ENCODE measurements around the gene TERB1. TPM values are rescaled to one million over a fixed set of nuclear protein-coding genes. Genes with fewer than 3 reads are reported as not detected.
"Not testable (repeated sequence)": the region's sequence is repeated elsewhere in the genome, so short reads cannot be mapped to it uniquely, and the experiment has no call there.

TERB1 gene
- total RNA-seq, 5 donors from 2014 or later (not counting 1 experiment from before 2014, with no cell fraction given): 0.10 to 0.12 TPM; not detected in 3

DNA sequence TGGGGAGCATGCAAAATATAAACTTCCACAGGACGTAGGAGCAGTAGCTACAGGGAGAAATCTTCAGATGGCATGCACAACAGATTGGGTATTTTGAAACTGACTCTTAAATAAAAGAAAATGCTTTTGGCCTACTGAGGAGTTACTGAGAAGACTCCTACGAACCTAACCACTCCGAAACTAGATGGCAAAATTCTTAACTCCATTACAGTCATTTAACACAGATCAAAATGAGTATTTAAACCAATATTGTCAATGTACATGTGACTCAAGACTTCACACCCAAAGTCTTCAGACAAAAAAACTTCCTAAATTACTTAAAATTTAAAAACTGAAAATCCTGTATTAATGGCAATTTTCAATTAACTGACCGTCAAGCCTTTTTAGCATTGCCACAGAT lies 8.4 kb upstream of the TERB1 start:
- DNase-seq (no peak), ATAC-seq (replicated peaks in 1 of 4) (no peak)
- H3K4me1 Mint-ChIP-seq: no peaks in the 10 kb centered on the region
- Histone ChIP-seq H3K4me3 (ENCODE audit: control insufficient read depth in 1 of 2, extremely low read depth in 1 of 2, low read length in 1 of 2) (no peak overlapping the region), H3K9me3 (no peaks in the 10 kb centered on the region), H3K36me3 (ENCODE audit: control insufficient read depth in 2 of 2, extremely low read depth in 1 of 2, insufficient read depth in 1 of 2, low read length in 1 of 2) (peaks cover 6 to 76% of the 10 kb centered on the region in 2 donors), H3K4me1 (ENCODE audit: control insufficient read depth in 1 of 2, extremely low read depth in 1 of 2, insufficient read depth in 2 of 2, low read length in 2 of 2) (no peaks in the 10 kb centered on the region), H3K27ac (ENCODE audit: low read length) (no peak overlapping the region), H3K27me3 (replicated peaks in 1 of 2; ENCODE audit: control insufficient read depth in 2 of 2, extremely low read depth in 1 of 2, insufficient read depth in 2 of 2, low read length in 1 of 2) (no peaks in the 10 kb centered on the region)
- no CpG with 5 or more reads among the region's 4 CpGs for WGBS (ENCODE audit: insufficient coverage)
- no peaks in the 10 kb centered on the region for H3K27me3 Mint-ChIP-seq
- no peak overlapping the region for H3K27ac Mint-ChIP-seq
- no peak overlapping the region for H3K4me3 Mint-ChIP-seq
- no peaks in the 10 kb centered on the region for H3K9me3 Mint-ChIP-seq
- POLR2A ChIA-PET: no interaction called here
- H3K36me3 Mint-ChIP-seq: peaks cover 54% of the 10 kb centered on the region
- CTCF ChIA-PET: no interaction called here

DNA sequence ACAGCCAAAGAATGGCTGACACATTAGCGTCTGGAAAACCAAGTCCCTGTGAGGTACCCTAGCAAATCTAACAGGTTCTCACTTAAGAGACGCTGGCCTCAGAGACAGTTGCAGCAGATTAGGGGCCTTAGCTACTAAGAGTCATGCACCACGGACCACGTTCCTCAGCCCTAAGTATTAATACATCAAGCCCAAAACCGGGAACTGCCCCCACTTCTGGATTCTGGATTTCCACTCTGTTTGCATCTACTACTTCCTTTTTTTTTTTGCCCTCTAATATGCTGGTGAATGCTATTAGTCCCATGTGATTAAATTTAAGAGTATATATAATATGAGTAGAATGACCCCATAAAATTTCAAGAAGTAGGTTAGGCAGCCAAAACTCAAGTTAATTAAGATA lies 775 bp upstream of the TERB1 start:
- Histone ChIP-seq H3K27ac (ENCODE audit: low read length) (no peak overlapping the region), H3K36me3 (ENCODE audit: control insufficient read depth in 2 of 2, extremely low read depth in 1 of 2, insufficient read depth in 1 of 2, low read length in 1 of 2) (peaks cover 18 to 39% of the 10 kb centered on the region in 2 donors), H3K27me3 (replicated peaks in 1 of 2; ENCODE audit: control insufficient read depth in 2 of 2, extremely low read depth in 1 of 2, insufficient read depth in 2 of 2, low read length in 1 of 2) (no peaks in the 10 kb centered on the region), H3K9me3 (no peaks in the 10 kb centered on the region), H3K4me1 (ENCODE audit: control insufficient read depth in 1 of 2, extremely low read depth in 1 of 2, insufficient read depth in 2 of 2, low read length in 2 of 2) (no peaks in the 10 kb centered on the region), H3K4me3 (ENCODE audit: control insufficient read depth in 1 of 2, extremely low read depth in 1 of 2, low read length in 1 of 2) (no peak overlapping the region)
- WGBS (ENCODE audit: insufficient coverage): 96% methylated on average over 4 of the region's 5 CpGs
- no peak overlapping the region for H3K27ac Mint-ChIP-seq
- DNase-seq (no peak), ATAC-seq (replicated peaks in 1 of 4) (no peak)
- H3K9me3 Mint-ChIP-seq: no peaks in the 10 kb centered on the region
- no peaks in the 10 kb centered on the region for H3K4me1 Mint-ChIP-seq
- H3K36me3 Mint-ChIP-seq: peaks cover 41% of the 10 kb centered on the region
- CTCF ChIA-PET: no interaction called here
- H3K27me3 Mint-ChIP-seq: no peaks in the 10 kb centered on the region
- POLR2A ChIA-PET: no interaction called here
- H3K4me3 Mint-ChIP-seq: no peak overlapping the region

DNA sequence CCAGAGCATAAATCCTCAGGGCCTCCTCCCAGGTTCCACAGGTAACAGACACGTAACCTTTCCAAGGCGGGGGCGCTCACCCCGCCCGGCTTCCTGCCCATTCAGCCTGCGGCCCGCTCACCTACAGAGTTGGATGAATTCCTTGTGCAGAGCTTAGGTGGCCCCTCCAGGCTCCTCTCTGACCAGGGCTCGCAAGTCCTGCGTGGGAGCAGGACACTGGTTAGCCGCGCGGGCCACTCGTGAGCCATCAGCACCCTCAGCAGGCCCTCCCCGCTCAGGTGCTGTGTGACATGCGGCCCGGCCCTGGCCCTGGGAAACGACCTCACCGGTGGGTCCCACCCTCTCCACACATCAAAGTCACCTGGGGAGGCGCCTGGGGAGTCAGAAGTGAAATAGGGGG lies 528 bp downstream of the TERB1 start:
- H3K27ac Mint-ChIP-seq: no peak overlapping the region
- Histone ChIP-seq H3K9me3 (no peaks in the 10 kb centered on the region), H3K27ac (ENCODE audit: low read length) (no peak overlapping the region), H3K27me3 (replicated peaks in 1 of 2; ENCODE audit: control insufficient read depth in 2 of 2, extremely low read depth in 1 of 2, insufficient read depth in 2 of 2, low read length in 1 of 2) (no peaks in the 10 kb centered on the region), H3K4me1 (ENCODE audit: control insufficient read depth in 1 of 2, extremely low read depth in 1 of 2, insufficient read depth in 2 of 2, low read length in 2 of 2) (no peaks in the 10 kb centered on the region), H3K4me3 (ENCODE audit: control insufficient read depth in 1 of 2, extremely low read depth in 1 of 2, low read length in 1 of 2) (no peak overlapping the region), H3K36me3 (ENCODE audit: control insufficient read depth in 2 of 2, extremely low read depth in 1 of 2, insufficient read depth in 1 of 2, low read length in 1 of 2) (peaks cover 18 to 36% of the 10 kb centered on the region in 2 donors)
- H3K4me3 Mint-ChIP-seq: no peak overlapping the region
- ChIA-PET POLR2A (no interaction called here), CTCF (no interaction called here)
- H3K36me3 Mint-ChIP-seq: peaks cover 38% of the 10 kb centered on the region
- WGBS (ENCODE audit: insufficient coverage): 97% methylated on average over 7 of the region's 19 CpGs
- H3K4me1 Mint-ChIP-seq: no peaks in the 10 kb centered on the region
- no peak for ATAC-seq (replicated peaks in 1 of 4)
- DNase-seq: no peak
- no peaks in the 10 kb centered on the region for H3K9me3 Mint-ChIP-seq
- no peaks in the 10 kb centered on the region for H3K27me3 Mint-ChIP-seq

DNA sequence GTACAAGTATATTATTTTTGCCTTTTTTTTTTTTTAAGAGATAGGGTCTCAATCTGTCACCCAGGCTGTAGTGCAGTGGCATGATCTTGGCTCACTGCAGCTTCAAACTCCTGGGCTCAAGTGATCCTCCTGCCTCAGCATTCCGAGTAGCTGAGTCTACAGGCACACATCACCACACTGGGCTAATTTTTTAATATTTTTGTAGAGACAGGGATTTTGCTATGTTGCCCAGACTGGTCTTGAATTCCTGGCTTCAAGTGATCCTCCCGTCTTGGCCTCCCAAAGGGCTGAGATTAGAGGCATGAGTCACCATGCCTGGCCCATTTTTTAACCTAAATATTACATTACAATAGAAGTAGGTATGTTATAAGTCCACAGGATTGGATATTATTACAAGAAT lies 3.2 kb downstream of the TERB1 start:
- ATAC-seq (replicated peaks in 1 of 4): no peak
- H3K27me3 ChIP-seq (replicated peaks in 1 of 2; ENCODE audit: control insufficient read depth in 2 of 2, extremely low read depth in 1 of 2, insufficient read depth in 2 of 2, low read length in 1 of 2): no peaks in the 10 kb centered on the region
- Mint-ChIP-seq H3K9me3 (no peaks in the 10 kb centered on the region), H3K4me3 (no peak overlapping the region), H3K27me3 (no peaks in the 10 kb centered on the region), H3K27ac (no peak overlapping the region), H3K4me1 (no peaks in the 10 kb centered on the region), H3K36me3 (peaks cover 17% of the 10 kb centered on the region)
- H3K4me1 ChIP-seq (ENCODE audit: control insufficient read depth in 1 of 2, extremely low read depth in 1 of 2, insufficient read depth in 2 of 2, low read length in 2 of 2): no peaks in the 10 kb centered on the region
- DNase-seq: no peak
- H3K36me3 ChIP-seq (ENCODE audit: control insufficient read depth in 2 of 2, extremely low read depth in 1 of 2, insufficient read depth in 1 of 2, low read length in 1 of 2): peaks cover 9 to 11% of the 10 kb centered on the region in 2 donors
- WGBS (ENCODE audit: insufficient coverage): no CpG with 5 or more reads among the region's 2 CpGs
- H3K27ac ChIP-seq (ENCODE audit: low read length): no peak overlapping the region
- H3K9me3 ChIP-seq: no peaks in the 10 kb centered on the region
- CTCF ChIA-PET: no interaction called here
- POLR2A ChIA-PET: no interaction called here
- no peak overlapping the region for H3K4me3 ChIP-seq (ENCODE audit: control insufficient read depth in 1 of 2, extremely low read depth in 1 of 2, low read length in 1 of 2)

DNA sequence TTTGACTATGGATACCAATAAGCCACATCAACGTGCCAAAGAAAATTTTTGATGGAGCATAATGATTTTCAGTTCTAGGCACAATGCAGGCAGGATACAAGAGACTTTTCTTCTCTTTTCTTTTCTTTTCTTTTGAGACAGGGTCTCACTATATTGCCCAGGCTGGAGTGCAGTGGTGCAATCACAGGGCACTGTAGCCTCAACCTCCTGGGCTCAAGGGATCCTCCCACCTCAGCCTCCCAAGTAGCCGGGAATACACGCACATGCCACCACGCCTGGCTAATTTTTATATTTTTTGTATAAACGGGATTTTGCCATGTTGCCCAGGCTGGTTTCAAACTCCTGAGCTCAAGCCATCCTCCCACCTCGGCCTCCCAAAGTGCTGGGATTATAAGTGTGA lies 7.4 kb downstream of the TERB1 start:
- H3K4me3 Mint-ChIP-seq; H3K9me3 ChIP-seq; ATAC-seq (replicated peaks in 1 of 4); H3K4me1 Mint-ChIP-seq; H3K4me1 ChIP-seq (ENCODE audit: control insufficient read depth in 1 of 2, extremely low read depth in 1 of 2, insufficient read depth in 2 of 2, low read length in 2 of 2); POLR2A ChIA-PET; CTCF ChIA-PET; H3K27ac ChIP-seq (ENCODE audit: low read length); H3K4me3 ChIP-seq (ENCODE audit: control insufficient read depth in 1 of 2, extremely low read depth in 1 of 2, low read length in 1 of 2); H3K27ac Mint-ChIP-seq; H3K36me3 ChIP-seq (ENCODE audit: control insufficient read depth in 2 of 2, extremely low read depth in 1 of 2, insufficient read depth in 1 of 2, low read length in 1 of 2); H3K27me3 Mint-ChIP-seq; DNase-seq; H3K27me3 ChIP-seq (replicated peaks in 1 of 2; ENCODE audit: control insufficient read depth in 2 of 2, extremely low read depth in 1 of 2, insufficient read depth in 2 of 2, low read length in 1 of 2); H3K9me3 Mint-ChIP-seq; H3K36me3 Mint-ChIP-seq: not testable (repeated sequence)
- 70% methylated on average over 2 of the region's 6 CpGs for WGBS (ENCODE audit: insufficient coverage)

DNA sequence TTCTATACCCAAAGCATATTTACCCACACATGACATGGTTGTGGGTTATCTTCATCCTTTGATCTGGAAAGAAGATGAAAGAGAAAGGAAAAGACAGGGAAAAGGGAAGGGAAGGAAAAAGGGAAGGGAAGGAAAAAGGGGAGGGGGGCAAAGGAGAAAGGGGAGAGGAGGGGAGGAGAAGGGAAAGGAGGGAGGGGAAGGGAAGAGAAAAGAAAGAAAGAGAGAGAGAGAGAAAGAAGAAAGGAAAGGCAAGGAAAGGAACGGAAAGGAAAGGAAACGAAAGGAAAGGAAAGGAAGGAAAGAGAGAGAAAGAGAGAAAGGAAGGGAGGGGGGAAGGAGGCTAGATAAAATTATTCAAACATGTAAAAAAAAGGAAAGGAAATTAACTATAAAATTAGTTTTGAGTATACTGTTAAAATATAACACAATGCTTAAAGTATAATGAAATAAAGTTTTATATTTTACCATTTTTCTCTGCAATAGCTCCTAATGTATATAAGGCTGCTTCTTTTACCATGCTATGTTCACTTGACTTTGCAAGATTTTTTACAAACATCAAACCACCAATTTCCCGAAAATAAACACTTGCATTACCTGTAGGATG lies 11.2 kb downstream of the TERB1 start:
- H3K27me3 ChIP-seq (replicated peaks in 1 of 2; ENCODE audit: control insufficient read depth in 2 of 2, extremely low read depth in 1 of 2, insufficient read depth in 2 of 2, low read length in 1 of 2): no peaks in the 10 kb centered on the region
- H3K27ac ChIP-seq (ENCODE audit: low read length): no peak overlapping the region
- H3K27ac Mint-ChIP-seq: no peak overlapping the region
- no peaks in the 10 kb centered on the region for H3K9me3 Mint-ChIP-seq
- no peak overlapping the region for H3K4me3 Mint-ChIP-seq
- no peak overlapping the region for H3K4me3 ChIP-seq (ENCODE audit: control insufficient read depth in 1 of 2, extremely low read depth in 1 of 2, low read length in 1 of 2)
- ChIA-PET POLR2A (interaction anchor here in 1 of 2 donors (0.5 kb wide), 1 partner anchor 14 kb away, joined by 9 read pairs; no protein-coding TSS in a partner anchor), CTCF (interaction anchor here (0.5 to 0.6 kb wide), 2 partner anchors 100 to 125 kb away, joined by 3 to 9 read pairs; no protein-coding TSS in a partner anchor)
- ATAC-seq (replicated peaks in 1 of 4) (no peak), DNase-seq (no peak)
- 88% methylated on average over 2 of the region's 3 CpGs for WGBS (ENCODE audit: insufficient coverage)
- H3K36me3 ChIP-seq (ENCODE audit: control insufficient read depth in 2 of 2, extremely low read depth in 1 of 2, insufficient read depth in 1 of 2, low read length in 1 of 2): no peaks in the 10 kb centered on the region
- H3K4me1 ChIP-seq (ENCODE audit: control insufficient read depth in 1 of 2, extremely low read depth in 1 of 2, insufficient read depth in 2 of 2, low read length in 2 of 2): no peaks in the 10 kb centered on the region
- H3K4me1 Mint-ChIP-seq: no peaks in the 10 kb centered on the region
- no peaks in the 10 kb centered on the region for H3K27me3 Mint-ChIP-seq
- H3K36me3 Mint-ChIP-seq: no peaks in the 10 kb centered on the region
- no peaks in the 10 kb centered on the region for H3K9me3 ChIP-seq

DNA sequence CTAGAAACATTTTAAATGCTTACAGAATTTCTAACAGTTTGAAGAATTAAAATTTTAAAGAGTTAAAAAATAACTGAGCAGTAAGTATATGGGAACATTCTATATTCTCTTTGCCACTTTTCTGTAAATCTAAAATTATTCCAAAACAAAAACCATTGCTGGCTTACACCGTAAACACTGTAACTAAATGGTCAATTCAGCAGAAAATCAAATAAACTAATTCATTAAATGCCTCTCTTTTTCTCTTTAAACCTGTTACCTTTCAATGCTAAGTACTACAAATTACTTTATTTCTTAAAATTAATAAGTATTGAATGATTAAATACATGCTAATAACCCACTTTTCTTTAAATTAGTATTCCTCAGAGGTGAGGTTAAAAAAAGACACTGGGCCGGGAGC lies 14.0 kb downstream of the TERB1 start:
- ATAC-seq (replicated peaks in 1 of 4) (no peak), DNase-seq (no peak)
- ChIA-PET CTCF (no interaction called here), POLR2A (no interaction called here)
- Mint-ChIP-seq H3K27me3 (no peaks in the 10 kb centered on the region), H3K36me3 (no peaks in the 10 kb centered on the region), H3K27ac (no peak overlapping the region), H3K4me1 (no peaks in the 10 kb centered on the region), H3K9me3 (no peaks in the 10 kb centered on the region), H3K4me3 (no peak overlapping the region)
- no peaks in the 10 kb centered on the region for H3K4me1 ChIP-seq (ENCODE audit: control insufficient read depth in 1 of 2, extremely low read depth in 1 of 2, insufficient read depth in 2 of 2, low read length in 2 of 2)
- no peak overlapping the region for H3K4me3 ChIP-seq (ENCODE audit: control insufficient read depth in 1 of 2, extremely low read depth in 1 of 2, low read length in 1 of 2)
- H3K36me3 ChIP-seq (ENCODE audit: control insufficient read depth in 2 of 2, extremely low read depth in 1 of 2, insufficient read depth in 1 of 2, low read length in 1 of 2): no peaks in the 10 kb centered on the region
- no peak overlapping the region for H3K27ac ChIP-seq (ENCODE audit: low read length)
- WGBS (ENCODE audit: insufficient coverage): no CpG with 5 or more reads among the region's 2 CpGs
- H3K27me3 ChIP-seq (replicated peaks in 1 of 2; ENCODE audit: control insufficient read depth in 2 of 2, extremely low read depth in 1 of 2, insufficient read depth in 2 of 2, low read length in 1 of 2): no peaks in the 10 kb centered on the region
- H3K9me3 ChIP-seq: no peaks in the 10 kb centered on the region
